GM21381 (cell line): ENCODE results near the gene APOL2.
"Not testable (repeated sequence)": the region's sequence is repeated elsewhere in the genome, so short reads cannot be mapped to it uniquely, and the experiment has no call there.

ENCODE experiments used
- ATAC-seq: cut with Tn5 transposase; IDR thresholded peaks from one replicate; pipeline ENCODE4 v1.9.1; 2021; ENCODE audit warnings: mild to moderate bottlenecking, moderate library complexity; ENCODE audit not compliant: unreplicated experiment

APOL2 gene

GRCh38 chr22:36245805-36246356 is 6.6 kb upstream of the APOL2 start:
- no peak for ATAC-seq

DNA sequence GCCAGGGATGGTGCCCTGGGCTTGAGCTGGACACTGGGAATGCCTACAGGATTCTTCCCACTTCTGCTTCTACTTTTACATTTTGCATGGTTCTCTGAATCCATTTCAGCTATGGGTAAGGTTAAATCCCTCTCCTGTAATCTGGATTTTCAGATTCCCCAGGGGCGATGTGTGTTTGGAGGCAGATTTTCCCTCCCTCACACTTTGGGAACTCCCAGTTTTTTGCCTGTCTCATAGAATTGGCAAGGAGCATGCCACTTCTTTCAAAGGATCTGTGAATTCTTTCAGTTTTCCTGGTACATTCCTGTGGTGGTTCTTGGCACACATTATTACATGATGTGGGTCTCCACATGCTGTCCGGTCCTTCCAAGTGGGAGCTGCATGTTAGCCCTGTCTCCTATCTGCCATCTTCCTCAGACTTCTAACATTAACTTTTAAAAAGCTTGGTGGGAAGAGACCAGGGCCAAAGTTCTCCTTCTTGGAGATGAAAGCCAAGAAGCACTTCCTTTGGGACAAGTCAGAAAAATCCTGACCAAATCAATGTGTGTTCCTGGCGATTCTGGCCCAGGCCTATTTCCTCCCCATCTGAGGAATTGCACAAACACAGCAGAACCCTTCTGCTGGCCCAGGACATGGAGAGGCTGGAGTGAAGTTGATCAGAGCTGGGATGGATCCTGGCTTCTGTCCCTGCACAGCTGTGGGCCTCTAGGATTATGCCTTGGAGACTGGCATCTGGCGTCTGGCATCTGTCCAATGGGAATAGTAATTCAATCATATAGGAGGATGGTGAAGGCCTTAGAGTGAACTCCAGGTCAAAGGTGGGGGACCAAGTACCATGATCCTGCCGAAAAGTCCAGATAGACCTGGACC is 5.4 kb upstream of the APOL2 start:
- ATAC-seq: no peak

DNA sequence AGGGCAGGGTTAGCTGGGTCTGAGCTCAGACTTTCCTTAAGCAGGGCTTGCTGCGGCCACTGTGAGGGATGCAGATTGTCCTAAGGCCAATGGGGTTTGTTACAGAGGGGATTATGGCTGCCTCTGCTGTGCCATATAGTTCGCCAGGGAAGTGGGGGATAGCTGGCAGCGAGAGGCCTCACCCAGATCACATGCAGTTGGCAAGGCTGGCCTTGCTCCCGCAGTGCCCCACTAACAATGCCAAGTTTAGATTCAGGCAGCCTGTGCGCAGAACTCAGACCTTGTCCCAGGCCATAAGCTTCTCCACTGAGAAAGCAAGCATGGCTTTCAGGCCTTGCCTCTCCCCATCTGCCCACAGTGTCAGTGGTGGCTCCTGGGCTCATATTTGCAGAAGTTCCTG is 4.7 kb upstream of the APOL2 start:
- ATAC-seq: no peak

GRCh38 chr22:36239150-36239400 is 252 bp downstream of the APOL2 start:
- no peak for ATAC-seq

- no peak for ATAC-seq
These were observed 766 bp downstream of the APOL2 start for GRCh38 chr22:36238373-36239149.

GRCh38 chr22:36237462-36238372 is 1.6 kb downstream of the APOL2 start:
- no peak for ATAC-seq

- no peak for ATAC-seq
These were observed 2.7 kb downstream of the APOL2 start for GRCh38 chr22:36236388-36237319.

DNA sequence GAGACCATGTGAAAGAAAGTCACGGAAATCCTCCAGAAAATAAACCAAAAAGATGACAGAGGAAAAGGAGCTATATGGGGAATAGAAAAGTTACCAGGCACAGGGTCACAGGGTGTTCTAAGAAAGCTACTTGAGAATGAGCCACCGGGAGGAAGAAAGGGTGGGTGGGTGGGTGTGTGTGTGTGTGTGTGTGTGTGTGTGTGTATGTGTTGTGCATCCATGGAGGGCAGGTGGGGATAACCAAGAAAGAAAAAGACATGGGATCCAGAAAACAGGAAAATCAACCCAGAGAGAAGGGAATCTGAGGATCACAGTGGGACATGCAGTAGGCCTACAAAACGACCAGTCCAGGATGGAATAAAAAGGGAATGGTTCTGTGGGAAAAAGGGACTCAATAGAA is 3.7 kb downstream of the APOL2 start:
- ATAC-seq: no peak

GRCh38 chr22:36234919-36235318 is 4.4 kb downstream of the APOL2 start:
- no peak for ATAC-seq

GRCh38 chr22:36234213-36234612 is 5.1 kb downstream of the APOL2 start:
- no peak for ATAC-seq

- no peak for ATAC-seq
These were observed 5.5 kb downstream of the APOL2 start for GRCh38 chr22:36233796-36234195.

DNA sequence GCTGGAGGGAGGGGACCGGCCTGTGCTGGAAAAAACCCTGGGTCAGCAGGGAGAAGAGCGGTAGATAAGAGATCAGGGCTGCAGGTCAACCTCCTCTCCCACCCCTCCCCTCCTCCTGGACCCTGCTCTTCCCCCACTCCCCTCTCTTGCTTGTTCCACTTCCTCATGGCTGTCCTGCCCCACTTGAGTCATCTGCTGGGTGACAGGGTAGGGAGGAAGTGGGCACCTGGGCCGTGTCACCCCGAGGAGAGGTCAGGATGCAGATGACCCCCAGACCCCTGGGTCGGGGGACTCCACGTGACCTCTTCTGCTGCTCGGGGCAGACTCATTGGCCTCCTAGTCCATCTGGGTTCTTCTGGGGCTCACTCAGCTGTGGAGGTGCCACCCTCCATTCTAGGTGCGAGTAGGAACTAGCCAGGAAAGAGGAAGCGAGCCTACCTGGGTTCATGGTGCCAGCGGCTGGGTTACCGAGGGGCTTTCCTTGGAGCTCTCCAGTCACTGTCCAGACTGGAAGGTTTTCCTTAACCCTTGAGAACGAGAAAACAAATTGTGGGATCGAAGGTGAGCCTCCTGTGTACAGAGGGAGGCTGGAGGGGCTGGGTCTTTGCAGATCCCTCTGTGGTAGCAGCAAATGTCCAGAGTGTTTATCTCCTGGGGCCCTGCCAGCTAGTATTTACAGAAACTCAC is 6.5 kb downstream of the APOL2 start:
- no peak for ATAC-seq

GRCh38 chr22:36231051-36231450 is 8.3 kb downstream of the APOL2 start:
- not testable (repeated sequence) for ATAC-seq

DNA sequence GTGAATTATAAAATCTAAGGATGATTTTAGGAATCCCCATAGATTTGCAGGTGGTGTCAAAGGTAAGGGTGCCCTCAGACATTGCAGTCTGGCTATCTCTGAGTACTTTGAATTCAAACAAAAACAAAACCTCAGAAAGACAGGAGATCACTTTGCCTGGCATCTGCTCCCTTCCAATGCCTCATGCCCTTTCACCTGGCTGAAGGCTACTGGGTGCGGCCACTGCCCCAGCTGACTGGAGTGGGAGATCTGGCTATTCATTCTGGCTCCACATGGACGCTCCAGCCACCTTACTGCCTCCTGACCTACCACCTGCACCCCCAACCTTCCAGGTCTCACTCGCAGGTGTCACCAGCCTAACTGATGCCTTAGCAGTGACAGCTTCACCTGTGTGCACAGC is 9.7 kb downstream of the APOL2 start:
- not testable (repeated sequence) for ATAC-seq

DNA sequence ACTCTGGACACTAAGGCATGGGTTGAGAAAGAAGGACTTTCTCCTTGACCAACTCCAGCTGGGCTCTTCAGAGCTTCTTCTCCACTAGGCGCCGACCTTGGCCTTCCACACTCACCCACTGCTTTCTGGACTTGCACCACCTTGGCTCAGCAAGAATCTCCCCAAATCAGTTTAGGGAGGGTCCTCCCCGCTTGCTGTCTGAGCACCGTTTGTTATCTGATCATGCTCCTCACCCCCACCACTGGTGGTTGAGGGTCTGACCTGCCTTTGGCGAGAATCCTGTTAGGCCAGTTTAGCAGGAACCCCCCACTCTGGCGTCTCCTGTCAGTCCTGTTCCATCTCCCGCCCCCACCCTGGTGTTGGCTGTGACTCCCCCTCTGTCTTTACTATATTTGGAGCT is 10.4 kb downstream of the APOL2 start:
- no peak for ATAC-seq

DNA sequence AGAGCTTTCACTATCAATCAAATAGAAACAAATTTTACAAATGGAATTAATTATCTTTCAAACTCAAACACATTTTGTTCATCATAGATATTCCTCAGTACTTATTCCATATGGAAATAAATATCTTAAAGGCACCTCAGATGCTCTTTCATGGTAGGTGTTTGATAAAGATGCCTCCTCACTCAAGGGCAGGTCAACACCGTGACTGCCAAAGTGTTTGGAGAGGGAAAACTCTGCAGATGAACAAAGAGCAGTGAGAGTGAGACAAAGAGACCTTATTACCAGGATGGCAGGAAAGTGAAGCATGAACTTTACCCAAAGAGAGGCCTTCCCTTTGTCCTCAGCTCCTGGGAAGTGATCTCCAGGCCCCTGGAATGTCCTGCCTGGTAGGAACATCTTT is 11.0 kb downstream of the APOL2 start:
- ATAC-seq: not testable (repeated sequence)

DNA sequence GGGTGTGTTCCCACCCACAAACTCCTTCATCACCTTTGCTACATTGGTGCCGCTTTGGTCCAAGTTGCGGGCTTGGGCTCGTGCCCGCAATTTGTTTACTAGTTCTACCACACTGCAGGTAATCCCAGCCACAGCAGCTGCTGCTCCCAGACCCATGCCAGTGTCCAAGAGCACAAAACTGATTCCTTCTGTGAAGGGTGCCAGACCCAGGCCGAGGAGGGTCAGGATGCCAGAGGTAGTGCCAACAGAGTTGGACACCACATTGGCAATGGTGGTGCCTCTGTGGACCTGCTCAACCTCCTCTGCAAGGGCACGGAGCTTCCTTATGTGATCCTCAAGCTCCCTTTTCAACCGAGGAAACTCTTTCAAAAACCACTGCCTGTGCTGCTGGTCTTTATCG is 11.5 kb downstream of the APOL2 start:
- no peak for ATAC-seq

DNA sequence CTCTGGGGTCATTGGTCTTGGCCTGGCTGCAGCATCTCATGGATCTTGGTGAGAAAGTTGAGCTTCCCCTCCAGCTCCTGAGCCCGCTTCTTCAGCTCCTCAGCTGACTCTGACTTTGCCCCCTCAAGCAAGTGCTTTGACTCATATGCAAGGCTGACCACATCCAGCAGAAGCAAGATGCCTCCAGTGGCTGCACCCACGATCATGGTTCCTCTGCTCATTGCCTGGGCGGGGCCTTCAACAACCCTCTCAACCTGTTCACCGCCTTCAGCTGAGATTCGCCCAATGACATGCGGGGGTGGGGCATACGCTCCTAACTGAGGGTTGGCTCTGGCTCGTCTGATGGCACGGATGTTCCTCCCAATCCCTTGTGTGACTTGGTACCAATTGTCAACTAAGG is 11.9 kb downstream of the APOL2 start:
- ATAC-seq: no peak

DNA sequence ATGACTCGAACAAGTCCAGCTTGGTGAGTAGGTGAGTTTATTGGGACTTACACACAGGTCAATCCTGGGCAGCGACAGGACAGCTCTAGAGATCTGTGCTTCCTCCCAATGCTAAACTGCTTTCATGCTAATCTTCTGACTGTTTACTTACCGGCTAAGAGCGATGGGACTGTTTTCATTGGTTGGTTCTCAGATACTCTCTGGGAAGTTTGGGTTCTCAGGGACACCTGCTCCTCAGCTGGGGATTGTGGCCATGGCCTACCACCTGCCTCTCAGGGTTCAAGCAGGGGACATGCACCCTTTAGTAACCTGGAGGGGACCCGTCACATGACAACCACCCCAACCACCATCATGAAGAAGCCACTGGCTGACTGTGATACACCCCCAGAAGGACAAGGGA is 13.1 kb downstream of the APOL2 start:
- no peak for ATAC-seq
